B cell (primary cell): ENCODE data around the gene KIAA0825. TPM values are rescaled to one million over a fixed set of nuclear protein-coding genes. Genes with fewer than 3 reads are reported as not detected.

Source experiments
- ATAC-seq: fragments of 200-7000 bp; cut with Tn5 transposase; one replicate; pipeline ENCODE4 v1.10.0; 2021; ENCODE audit warnings: low read depth, mild to moderate bottlenecking, moderate number of reproducible peaks, moderate library complexity
- CTCF ChIA-PET: fragments of 350-600 bp; sonication (Branson Sonifier 250); formaldehyde crosslinking; loops from one replicate; lab custom pipeline; 2021; ENCODE audit warnings: antibody characterized with exemption, inconsistent platforms; lab: Charles Lee
- POLR2A ChIA-PET: fragments of 350-600 bp; sonication (Branson Sonifier 250); formaldehyde crosslinking; loops from one replicate; lab custom pipeline; 2021; ENCODE audit warnings: antibody characterized with exemption; lab: Charles Lee
- DNase-seq: peaks from one replicate; pipeline ENCODE4 v3.0.0; 2013
- H2AFZ ChIP-seq: 2 replicates; pipeline ENCODE4 v1.6.1; 2012; ENCODE audit warnings: mild to moderate bottlenecking, low read depth, low read length; ENCODE audit not compliant: insufficient read depth, poor library complexity, severe bottlenecking
- H3K27ac ChIP-seq, 2 donors: 1 replicate in 1 of 2; 2 replicates in 1 of 2; pipeline ENCODE4 v1.5.1; 2012 to 2013; ENCODE audit warnings: low read length in 2 of 2, mild to moderate bottlenecking in 2 of 2, moderate library complexity in 1 of 2
- H3K27me3 ChIP-seq, 4 experiments: fragments of 200-600 bp in 1 of 4; sonication (generic) in 1 of 4; replicated peaks in 1 of 4; 1 replicate in 2 of 4; 2 replicates in 2 of 4; pipeline versions ENCODE4 v1.6.1 to v1.7.0; 2013 to 2016; ENCODE audit warnings: low read length in 3 of 4, mild to moderate bottlenecking in 2 of 4, mixed read lengths in 1 of 4, moderate library complexity in 1 of 4; ENCODE audit not compliant: insufficient read depth in 4 of 4, control insufficient read depth in 3 of 4; ENCODE audit errors: control extremely low read depth in 1 of 4
- H3K36me3 ChIP-seq, 2 experiments: replicated peaks in 1 of 2; 1 replicate in 1 of 2; 2 replicates in 1 of 2; pipeline versions ENCODE4 v1.6.1 to v1.7.1; 2013; ENCODE audit warnings: low read length in 1 of 2; ENCODE audit not compliant: insufficient read depth in 2 of 2, control insufficient read depth in 1 of 2; ENCODE audit errors: control extremely low read depth in 1 of 2, extremely low read depth in 1 of 2
- H3K4me1 ChIP-seq, 2 donors: fragments of 200-600 bp in 1 of 2; sonication (generic) in 1 of 2; 1 replicate in 1 of 2; 2 replicates in 1 of 2; pipeline versions ENCODE4 v1.5.1 to v1.6.1; 2013 to 2017; ENCODE audit warnings: low read length in 2 of 2; ENCODE audit not compliant: control insufficient read depth in 2 of 2, insufficient read depth in 2 of 2
- H3K4me2 ChIP-seq: replicated peaks from 2 replicates; pipeline ENCODE3; 2012; ENCODE audit warnings: mild to moderate bottlenecking, low read depth, low read length; ENCODE audit not compliant: poor library complexity, severe bottlenecking
- H3K4me3 ChIP-seq, 5 experiments: fragments of 200-600 bp in 1 of 5; sonication (generic) in 1 of 5; 1 replicate in 3 of 5; 2 replicates in 2 of 5; pipeline versions ENCODE4 v1.5.1 to v1.7.0; 2011 to 2016; ENCODE audit warnings: low read length in 4 of 5, mild to moderate bottlenecking in 4 of 5, low read depth in 2 of 5, control low read depth in 1 of 5, moderate library complexity in 1 of 5; ENCODE audit not compliant: insufficient read depth in 1 of 5; ENCODE audit errors: control extremely low read depth in 1 of 5, extremely low read depth in 1 of 5
- H3K79me2 ChIP-seq: fragments of 200-600 bp; sonication (generic); one replicate; pipeline ENCODE4 v1.6.0; 2016; ENCODE audit warnings: low read length; ENCODE audit not compliant: control insufficient read depth, insufficient read depth
- H3K9ac ChIP-seq: fragments of 200-600 bp; sonication (generic); 2 replicates; pipeline ENCODE4 v1.6.1; 2017; ENCODE audit warnings: mild to moderate bottlenecking, low read length, moderate library complexity
- H3K9me3 ChIP-seq, 3 donors: one replicate each; pipeline versions ENCODE4 v1.6.1 to v1.7.1; 2013; ENCODE audit warnings: low read length in 2 of 3; ENCODE audit not compliant: control insufficient read depth in 2 of 3, insufficient read depth in 1 of 3; ENCODE audit errors: control extremely low read depth in 1 of 3
- H4K20me1 ChIP-seq: 2 replicates; pipeline ENCODE4 v1.6.0; 2012; ENCODE audit warnings: mild to moderate bottlenecking, low read length; ENCODE audit not compliant: insufficient read depth, control insufficient read depth, poor library complexity, severe bottlenecking
- H3K27ac Mint-ChIP-seq: one replicate; pipeline ENCODE4 v1.8.0; 2021; ENCODE audit warnings: mixed read lengths
- H3K27me3 Mint-ChIP-seq: one replicate; pipeline ENCODE4 v1.8.0; 2021; ENCODE audit warnings: mixed read lengths
- H3K4me1 Mint-ChIP-seq: one replicate; pipeline ENCODE4 v1.8.0; 2021; ENCODE audit warnings: mixed read lengths
- H3K4me3 Mint-ChIP-seq: one replicate; pipeline ENCODE4 v1.8.0; 2021; ENCODE audit warnings: mixed read lengths
- H3K9me3 Mint-ChIP-seq: one replicate; pipeline ENCODE4 v1.8.0; 2022; ENCODE audit warnings: mixed read lengths; ENCODE audit not compliant: insufficient read depth
- CTCF ChIP-seq: fragments of 200-600 bp; IDR thresholded peaks from one replicate; pipeline ENCODE4 v1.8.0; 2022; ENCODE audit warnings: antibody characterized with exemption, mild to moderate bottlenecking
- EZH2 ChIP-seq: IDR thresholded peaks from 2 replicates; pipeline ENCODE4 v1.6.1; 2012; ENCODE audit warnings: borderline replicate concordance, low read depth, mild to moderate bottlenecking, moderate library complexity, low read length; ENCODE audit not compliant: insufficient read depth, poor library complexity, severe bottlenecking
- WGBS: methylation state at CpG from one replicate; pipeline ENCODE4 v1.1.5; 2013; ENCODE audit warnings: missing lambda C conversion rate; ENCODE audit not compliant: insufficient coverage; 5-methylcytosine and 5-hydroxymethylcytosine counted together
- intact Hi-C: fragments of 100-400 bp; cut with micrococcal nuclease; formaldehyde crosslinking; loops from one replicate; pipeline ENCODE4 v1.10.0; 2022
- polyA plus RNA-seq: library from polyadenylated mRNA; depleted of rRNA; stranded (reverse); fragments of >200 nt; gene quantifications from 2 replicates; pipeline ENCODE4 v1.2.3, GENCODE V29; 2012
- total RNA-seq, 2 donors: library from RNA; stranded (reverse); fragments of 120-200 nt in 1 of 2; gene quantifications; 1 replicate in 1 of 2; 2 replicates in 1 of 2; pipeline versions ENCODE4 v1.2.3 to v1.2.4, GENCODE V29; 2013 to 2022

Gene KIAA0825
- total and polyA plus RNA-seq, 2 donors (not counting 1 experiment from before 2014, with no cell fraction given), result 0.43 to 2.7 TPM

GRCh38 chr5:94313188-94313587, 305.2 kb downstream of the KIAA0825 start:
- Mint-ChIP-seq H3K27ac (no peak overlapping the region), H3K9me3 (no peaks in the 10 kb centered on the region), H3K27me3 (no peaks in the 10 kb centered on the region), H3K4me1 (no peaks in the 10 kb centered on the region), H3K4me3 (no peak overlapping the region)
- Histone ChIP-seq H2AFZ (no peak overlapping the region), H3K4me1 (no peaks in the 10 kb centered on the region), H3K4me2 (no peak overlapping the region), H3K4me3 (no peak overlapping the region), H3K36me3 (no peaks in the 10 kb centered on the region), H3K27me3 (no peaks in the 10 kb centered on the region), H4K20me1 (no peaks in the 10 kb centered on the region), H3K9me3 (no peaks in the 10 kb centered on the region), H3K27ac (no peak overlapping the region), H3K9ac (no peak overlapping the region), H3K79me2 (no peaks in the 10 kb centered on the region)
- TF ChIP-seq EZH2 (no peak), CTCF (no peak)
- ChIA-PET POLR2A (no interaction called here), CTCF (no interaction called here)
- no CpG with 5 or more reads among the region's 3 CpGs for WGBS
- ATAC-seq (no peak), DNase-seq (no peak)
- intact Hi-C loops, result no loop called here

- H3K4me3 ChIP-seq, result no peak overlapping the region
- Mint-ChIP-seq H3K27ac (no peak overlapping the region), H3K4me1 (no peaks in the 10 kb centered on the region), H3K27me3 (no peaks in the 10 kb centered on the region), H3K9me3 (no peaks in the 10 kb centered on the region), H3K4me3 (no peak overlapping the region)
- no peaks in the 10 kb centered on the region for H3K4me1 ChIP-seq
- no peaks in the 10 kb centered on the region for H3K79me2 ChIP-seq
- intact Hi-C loops, result no loop called here
- no peak for TF ChIP-seq EZH2
- no peak for TF ChIP-seq CTCF
- H3K27me3 ChIP-seq, result no peaks in the 10 kb centered on the region
- no peak overlapping the region for H3K4me2 ChIP-seq
- no peak for ATAC-seq
- 91% methylated on average over 2 of the region's 5 CpGs for WGBS
- DNase-seq, result no peak
- H3K9ac ChIP-seq, result no peak overlapping the region
- no peaks in the 10 kb centered on the region for H4K20me1 ChIP-seq
- no peaks in the 10 kb centered on the region for H3K9me3 ChIP-seq
- no peak overlapping the region for H3K27ac ChIP-seq
- POLR2A ChIA-PET, result no interaction called here
- H3K36me3 ChIP-seq, result no peaks in the 10 kb centered on the region
- CTCF ChIA-PET, result no interaction called here
- no peak overlapping the region for H2AFZ ChIP-seq
Observed at GRCh38 chr5:94312298-94312697, 306.1 kb downstream of the KIAA0825 start.
